T-helper 1 cell treated with Interleukin-12 subunit alpha and Interleukin-12 subunit beta and Interleukin-4 antibody, amounts not matched to agents 30 ng/mL and 1 ng/mL, for 36 hours (primary cell): ENCODE data around the gene PDIK1L. TPM values are rescaled to one million over a fixed set of nuclear protein-coding genes. Genes with fewer than 3 reads are reported as not detected.

ENCODE experiments used
- intact Hi-C: fragments of 100-400 bp; cut with micrococcal nuclease; formaldehyde crosslinking; loops from one replicate; pipeline ENCODE4 v1.15.1; 2024
- total RNA-seq: library from RNA; stranded (reverse); gene quantifications from 2 replicates; pipeline ENCODE4 v1.2.3, GENCODE V29; 2022

PDIK1L gene
- 17.4 and 19.8 TPM in 2 replicates for total RNA-seq

DNA sequence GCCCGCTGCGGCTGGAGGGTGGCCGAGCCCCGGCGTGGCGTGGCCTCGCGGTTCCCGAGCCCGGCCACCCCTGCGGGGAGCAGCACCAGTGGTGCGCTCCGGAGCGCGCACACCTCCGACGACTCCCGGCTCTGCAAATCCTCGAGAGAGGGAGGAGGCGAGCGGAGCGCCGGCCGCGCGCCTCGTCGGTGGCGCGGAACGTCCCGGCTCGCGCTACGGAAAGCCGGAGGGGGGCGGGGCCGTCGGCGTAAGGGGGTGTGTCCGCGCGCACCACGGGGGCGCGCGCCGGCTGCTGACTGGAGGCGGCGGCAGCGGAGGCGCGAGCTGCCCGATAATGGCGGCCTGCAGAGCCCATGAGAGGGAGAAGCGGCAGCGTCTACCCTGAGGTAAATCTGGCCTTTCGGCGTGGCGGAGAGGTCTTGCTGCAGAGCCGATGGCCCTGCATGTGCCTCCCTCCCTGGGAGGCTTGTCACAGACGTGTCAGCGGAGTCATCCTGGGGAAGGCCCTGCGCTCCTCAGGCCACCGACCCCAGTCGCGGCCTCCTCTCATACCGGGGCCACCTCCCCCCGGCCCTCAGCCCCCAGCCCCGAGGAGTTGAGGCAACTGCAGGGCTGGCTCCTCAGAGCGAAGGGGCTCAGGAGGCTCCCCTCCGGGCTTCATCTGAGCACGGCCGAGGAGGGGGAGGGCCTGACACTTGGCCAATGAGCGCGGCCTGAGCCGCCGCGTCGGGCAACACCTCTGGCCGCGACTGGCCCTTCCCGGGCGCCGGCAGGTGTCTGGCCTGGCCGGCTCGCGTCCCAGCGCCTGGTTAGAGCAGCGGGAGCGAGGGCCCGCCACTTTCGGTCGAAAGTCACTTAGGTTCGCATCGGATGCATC, at the start of gene PDIK1L:
PDIK1L (plus strand) TSS at position 295 of the 877 bp plus-strand sequence. CDS start 2,485 bp downstream, outside the sequence.
- intact Hi-C loops, result loop anchor here (1.0 to 5.0 kb wide), 8 partner anchors 15 to 774 kb away; partner anchors contain the start of genes CEP85, HMGN2, STMN1 and TMEM50A

- intact Hi-C loops, result no loop called here
Observed at GRCh38 chr1:26064553-26064952, 47.1 kb upstream of the PDIK1L start.

- intact Hi-C loops, result no loop called here
Observed at GRCh38 chr1:26066160-26066559, 45.5 kb upstream of the PDIK1L start.

DNA sequence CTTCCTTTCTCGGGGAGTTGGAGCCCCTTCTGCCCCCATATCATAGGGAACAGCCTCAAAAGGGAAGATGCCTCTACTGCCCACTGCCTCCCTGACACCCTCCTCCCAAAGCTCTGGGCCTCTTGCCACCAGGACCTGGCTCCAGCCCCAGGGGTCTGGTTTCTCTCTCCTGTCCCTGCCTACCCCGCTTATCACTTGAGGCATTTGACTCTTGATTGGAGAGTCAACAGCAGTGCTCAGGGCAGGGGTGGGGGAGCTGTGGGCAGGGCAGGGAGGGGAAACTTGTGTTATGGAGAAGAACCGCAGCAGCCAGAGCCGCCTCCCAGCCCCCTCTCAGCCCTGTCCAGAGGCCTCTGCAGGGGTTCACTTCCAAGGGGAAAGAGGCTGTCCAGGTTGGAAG, 44.8 kb upstream of the PDIK1L start:
- intact Hi-C loops, result no loop called here

- intact Hi-C loops, result no loop called here
Observed at GRCh38 chr1:26067432-26067911, 44.2 kb upstream of the PDIK1L start, which contains the start of gene TRIM63. Gene TRIM63, minus strand, starts transcription at chr1:26067630. Its CDS starts 136 bp downstream, at chr1:26067494.

GRCh38 chr1:26069941-26070295, 41.7 kb upstream of the PDIK1L start:
- intact Hi-C loops, result no loop called here

GRCh38 chr1:26070296-26070962, 41.2 kb upstream of the PDIK1L start:
- intact Hi-C loops, result no loop called here

GRCh38 chr1:26070963-26071342, 40.7 kb upstream of the PDIK1L start:
- intact Hi-C loops, result no loop called here

GRCh38 chr1:26072305-26072704, 39.3 kb upstream of the PDIK1L start:
- intact Hi-C loops, result no loop called here

GRCh38 chr1:26075421-26076144, 36.0 kb upstream of the PDIK1L start:
- intact Hi-C loops, result no loop called here

GRCh38 chr1:26077524-26077923, 34.1 kb upstream of the PDIK1L start:
- intact Hi-C loops, result no loop called here

DNA sequence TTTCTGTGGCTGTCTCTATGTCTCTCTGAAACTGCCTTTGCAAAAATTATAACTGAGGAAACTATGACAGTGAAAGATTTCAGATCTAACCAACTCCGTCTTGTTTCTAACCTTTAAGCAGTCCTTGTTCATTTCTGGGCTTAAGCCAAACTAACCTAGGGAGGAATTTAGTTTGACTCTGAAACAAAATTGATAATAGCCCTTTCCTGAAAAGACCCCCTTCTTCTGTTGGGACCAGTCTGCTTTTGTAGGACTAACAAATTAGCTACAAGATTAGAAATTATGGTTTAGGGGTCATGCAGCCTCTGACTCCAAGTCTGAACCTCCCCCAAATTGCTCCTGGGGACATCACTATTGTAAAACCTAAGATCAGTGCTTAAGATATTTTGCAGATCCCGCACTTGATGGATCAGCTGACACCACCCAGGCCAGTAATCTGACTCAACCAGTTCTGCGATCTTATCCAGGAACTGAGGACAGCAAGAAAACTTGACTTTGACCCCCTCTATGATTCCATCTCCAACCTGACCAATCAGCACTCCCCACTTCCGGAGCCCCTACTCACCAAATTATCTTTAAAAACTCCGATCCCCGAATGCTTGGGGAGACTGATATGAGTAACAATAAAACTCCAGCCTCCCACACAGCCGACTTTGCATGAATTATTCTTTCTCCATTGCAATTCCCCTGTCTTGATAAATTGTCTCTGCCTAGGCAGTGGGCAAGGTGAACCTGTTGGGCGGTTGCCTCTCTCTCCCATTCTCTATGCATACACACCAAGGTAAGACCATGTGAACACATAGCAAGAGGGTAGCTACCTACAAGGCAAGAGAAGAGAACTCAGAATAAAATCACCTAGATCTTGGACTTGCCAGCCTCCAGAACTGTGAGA, 33.1 kb upstream of the PDIK1L start:
- intact Hi-C loops, result no loop called here

DNA sequence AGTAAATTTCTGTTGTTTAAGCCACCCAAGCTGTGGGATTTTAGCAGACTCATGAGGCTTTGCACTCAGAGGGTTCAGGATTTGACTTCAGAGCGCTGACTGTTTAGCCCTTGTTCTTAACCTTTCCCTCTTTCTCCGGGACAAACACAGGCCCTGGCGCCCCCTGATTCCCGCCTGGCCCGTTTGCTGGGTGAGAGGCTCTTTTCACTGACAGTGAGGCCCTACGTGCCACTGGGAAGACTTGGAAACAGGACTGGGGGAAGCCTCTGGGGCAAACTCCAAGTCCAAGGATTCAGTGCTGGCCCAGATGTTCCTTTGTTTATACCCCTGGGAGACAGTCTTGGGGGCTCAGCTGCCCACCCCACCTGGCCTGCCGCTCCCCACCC, 32.5 kb upstream of the PDIK1L start:
- intact Hi-C loops, result no loop called here

GRCh38 chr1:26079960-26080814, 31.4 kb upstream of the PDIK1L start:
- intact Hi-C loops, result no loop called here

DNA sequence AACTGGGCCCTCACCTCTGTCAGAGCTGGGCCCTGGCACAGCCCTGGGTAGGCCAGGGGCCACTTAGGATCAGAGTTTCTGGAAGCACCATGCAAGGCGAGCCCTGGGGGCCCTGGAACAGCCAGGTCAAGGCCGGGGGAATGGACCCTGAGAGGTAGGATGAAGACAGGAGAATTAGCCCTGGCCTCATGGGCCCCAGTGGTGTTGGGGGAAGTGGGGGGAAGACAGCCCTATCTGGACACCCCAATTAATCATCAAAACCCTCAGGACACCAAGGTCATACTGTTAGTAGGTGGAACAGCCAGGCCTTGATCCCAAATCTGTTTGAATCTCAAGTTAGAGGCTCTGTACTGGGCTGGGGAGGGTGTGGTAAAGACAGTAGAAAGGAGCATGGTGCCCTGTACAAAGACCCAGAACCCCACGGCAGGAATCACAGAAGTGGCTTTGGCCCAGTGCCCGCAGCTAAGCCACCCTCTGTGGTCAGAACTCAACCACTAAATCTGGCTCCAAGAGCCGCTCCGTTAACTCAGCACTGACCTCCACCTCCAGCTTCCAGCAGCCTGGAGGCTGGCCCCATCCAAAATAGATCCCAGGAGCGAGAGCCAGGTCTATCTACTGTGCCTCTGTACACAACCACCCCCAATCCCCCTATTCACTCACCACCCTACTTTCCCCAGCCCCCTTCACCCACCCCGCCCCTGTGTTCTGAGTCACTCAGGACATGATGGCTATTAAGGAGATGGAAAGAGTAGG, 30.2 kb upstream of the PDIK1L start:
- intact Hi-C loops, result no loop called here

DNA sequence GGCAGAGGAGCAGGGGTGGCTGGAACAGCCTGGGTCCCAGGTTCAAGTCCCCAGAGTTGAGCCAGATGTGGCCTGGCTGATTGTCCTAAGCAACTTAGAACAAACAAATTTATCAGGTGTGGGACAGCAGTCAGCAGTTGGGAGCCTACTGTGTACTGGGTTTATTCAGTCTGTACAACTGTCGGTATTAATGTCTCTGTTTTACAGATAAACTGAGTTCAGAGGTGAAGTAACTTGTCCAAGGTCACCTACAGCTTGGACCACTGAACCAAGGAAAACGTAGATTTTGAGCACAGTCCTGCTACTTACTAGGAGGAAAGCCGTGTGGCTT, 29.6 kb upstream of the PDIK1L start:
- intact Hi-C loops, result no loop called here

GRCh38 chr1:26083208-26083607, 28.4 kb upstream of the PDIK1L start:
- intact Hi-C loops, result no loop called here

- intact Hi-C loops, result no loop called here
Observed at GRCh38 chr1:26084091-26084561, 27.5 kb upstream of the PDIK1L start.

DNA sequence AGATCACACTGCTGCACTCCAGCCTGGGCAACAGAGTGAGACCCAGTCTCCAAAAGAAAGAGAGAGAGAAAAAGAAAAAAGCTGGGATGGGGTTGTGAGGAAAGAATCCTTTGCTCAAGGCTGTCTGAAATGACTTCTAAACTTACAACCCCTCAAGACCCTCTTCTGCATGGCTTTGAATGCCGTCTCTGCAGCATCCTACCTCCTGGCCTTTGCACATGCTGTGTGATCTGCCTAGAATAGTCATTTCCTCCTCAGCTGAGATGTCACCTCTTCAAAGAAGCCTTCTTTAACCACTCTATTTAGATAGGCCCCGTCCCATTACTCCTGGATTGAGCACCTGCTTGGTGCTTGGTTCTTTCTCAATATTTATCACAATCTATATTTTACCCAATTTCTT, 26.8 kb upstream of the PDIK1L start:
- intact Hi-C loops, result no loop called here
